Peyer's patch (tissue), 4 donors: ENCODE data around the gene SERINC5.

Source experiments
- POLR2A ChIP-seq, 2 donors: fragments of 450-650 bp; IDR thresholded peaks; one replicate each; pipeline ENCODE4 v1.5.1; 2017; ENCODE audit warnings: antibody characterized with exemption in 2 of 2, mild to moderate bottlenecking in 2 of 2, moderate library complexity in 2 of 2
- TF ChIP-seq, protein P1 (sequence below), 6 experiments: fragments of 450-650 bp in 4 of 6; fragments of 200-600 bp in 2 of 6; sonication (generic) in 1 of 6; IDR thresholded peaks; one replicate each; pipeline ENCODE4 v1.5.1; 2017 to 2019; ENCODE audit warnings: antibody characterized with exemption in 6 of 6, mild to moderate bottlenecking in 3 of 6, moderate library complexity in 1 of 6

DNA sequence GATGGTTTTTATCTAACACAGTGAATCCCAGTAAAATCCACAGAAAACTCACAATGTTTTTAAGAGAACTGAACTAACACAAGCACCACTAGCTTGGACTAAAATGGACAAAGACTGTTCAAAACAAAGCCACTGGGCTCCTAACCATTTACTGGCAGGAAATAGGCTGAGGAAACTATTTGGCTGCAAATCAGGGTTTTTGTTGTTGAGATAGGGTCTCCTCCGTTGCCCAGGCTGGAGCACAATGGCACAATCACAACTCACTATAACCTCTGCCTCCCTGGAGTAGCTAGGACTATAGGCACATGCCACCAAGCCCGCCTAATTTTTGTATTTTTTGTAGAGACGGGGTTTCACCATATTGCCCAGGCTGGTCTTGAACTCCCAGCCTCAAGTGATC lies 121.0 kb downstream of the SERINC5 start:
- TF ChIP-seq, protein P1, sequence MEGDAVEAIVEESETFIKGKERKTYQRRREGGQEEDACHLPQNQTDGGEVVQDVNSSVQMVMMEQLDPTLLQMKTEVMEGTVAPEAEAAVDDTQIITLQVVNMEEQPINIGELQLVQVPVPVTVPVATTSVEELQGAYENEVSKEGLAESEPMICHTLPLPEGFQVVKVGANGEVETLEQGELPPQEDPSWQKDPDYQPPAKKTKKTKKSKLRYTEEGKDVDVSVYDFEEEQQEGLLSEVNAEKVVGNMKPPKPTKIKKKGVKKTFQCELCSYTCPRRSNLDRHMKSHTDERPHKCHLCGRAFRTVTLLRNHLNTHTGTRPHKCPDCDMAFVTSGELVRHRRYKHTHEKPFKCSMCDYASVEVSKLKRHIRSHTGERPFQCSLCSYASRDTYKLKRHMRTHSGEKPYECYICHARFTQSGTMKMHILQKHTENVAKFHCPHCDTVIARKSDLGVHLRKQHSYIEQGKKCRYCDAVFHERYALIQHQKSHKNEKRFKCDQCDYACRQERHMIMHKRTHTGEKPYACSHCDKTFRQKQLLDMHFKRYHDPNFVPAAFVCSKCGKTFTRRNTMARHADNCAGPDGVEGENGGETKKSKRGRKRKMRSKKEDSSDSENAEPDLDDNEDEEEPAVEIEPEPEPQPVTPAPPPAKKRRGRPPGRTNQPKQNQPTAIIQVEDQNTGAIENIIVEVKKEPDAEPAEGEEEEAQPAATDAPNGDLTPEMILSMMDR (IDR thresholded peaks at IDR 0.05): no peak
- TF ChIP-seq POLR2A (IDR thresholded peaks at IDR 0.05): no peak
